Stomach (tissue), 4 donors: ENCODE data around the gene OR4E1.

ENCODE experiments used
- CTCF ChIP-seq, 7 experiments: fragments of 450-650 bp in 4 of 7; fragments of 200-600 bp in 3 of 7; sonication (generic) in 3 of 7; IDR thresholded peaks; one replicate each; pipeline ENCODE4 v1.5.1; 2016 to 2019; ENCODE audit warnings: antibody characterized with exemption in 7 of 7, control low read depth in 2 of 7, mild to moderate bottlenecking in 1 of 7
- EP300 ChIP-seq: sonication (generic); formaldehyde crosslinking; IDR thresholded peaks from one replicate; pipeline ENCODE4 v1.6.1; 2017; ENCODE audit warnings: antibody characterized with exemption

DNA sequence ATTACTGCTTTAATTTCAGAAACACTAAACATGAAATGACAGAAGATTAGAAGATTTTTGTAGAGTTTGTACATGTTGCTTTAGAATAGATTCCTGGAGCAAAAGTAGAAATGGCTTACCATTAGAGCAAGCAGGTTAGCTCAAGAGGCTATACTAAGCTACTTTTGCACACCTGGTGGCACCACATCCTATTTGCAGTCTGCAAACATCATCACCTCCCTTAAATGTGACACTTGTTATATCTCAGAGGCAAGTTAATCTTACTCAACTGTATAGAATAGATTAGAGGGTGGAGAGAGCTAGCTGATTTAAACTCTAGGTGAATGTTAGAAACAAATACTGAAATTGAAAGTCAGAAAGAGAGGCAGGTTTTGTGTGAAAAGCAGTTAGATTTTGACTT is 30.7 kb upstream of the OR4E1 start:
- TF ChIP-seq CTCF (IDR thresholded peaks at IDR 0.05) (no peak), EP300 (no peak)
